ENCODE data around the gene ARHGEF33. TPM values are rescaled to one million over a fixed set of nuclear protein-coding genes. Genes with fewer than 3 reads are reported as not detected.

The ARHGEF33 gene
- total RNA-seq, 1 donor from 2014 or later = 0.83 TPM

GRCh38 chr2:39024833-39025232 lies 135.2 kb downstream of the ARHGEF33 start:
- Mint-ChIP-seq H3K27ac (no peak overlapping the region), H3K4me1 (no peaks in the 10 kb centered on the region), H3K9me3 (no peaks in the 10 kb centered on the region), H3K27me3 (ENCODE audit: low read depth) (no peaks in the 10 kb centered on the region), H3K4me3 (no peak overlapping the region), H3K36me3 (peaks cover 8% of the 10 kb centered on the region)
- no peak for TF ChIP-seq CTCF (IDR thresholded peaks at IDR 0.05; ENCODE audit: unreplicated experiment)
- DNase-seq (ENCODE audit: low spot score in 2 of 2, unreplicated experiment in 2 of 2) = no peak

Other genes with a start within 250 kb of the ARHGEF33 start
- 17.0 to 18.2 TPM (median 17.6 TPM) in 3 replicates for gene GALM, start 223.8 kb upstream of the ARHGEF33 start, total RNA-seq
- 185 to 189 TPM (median 187 TPM) in 3 replicates for gene SRSF7, start 138.5 kb upstream of the ARHGEF33 start, total RNA-seq
- gene GEMIN6, start 111.7 kb upstream of the ARHGEF33 start, total RNA-seq = 12.0 to 13.0 TPM (median 12.0 TPM) in 3 replicates
- gene DHX57, start 13.9 kb upstream of the ARHGEF33 start, total RNA-seq = 32.4 to 33.7 TPM (median 32.9 TPM) in 3 replicates
- gene MORN2, start 13.9 kb upstream of the ARHGEF33 start, total RNA-seq = 8.0 to 9.2 TPM (median 8.6 TPM) in 3 replicates
- gene SOS1, start 231.2 kb downstream of the ARHGEF33 start, total RNA-seq = 47.6 to 54.5 TPM (median 53.0 TPM) in 3 replicates